NCI-H1092 treated with DMSO at 0.1 percent for 48 hours (cell line): ENCODE results near the gene GALNT12.

ENCODE experiments used
- DNase-seq: peaks from one replicate; lab custom pipeline; 2025; lab: John Stamatoyannopoulos, UW

GALNT12 gene

DNA sequence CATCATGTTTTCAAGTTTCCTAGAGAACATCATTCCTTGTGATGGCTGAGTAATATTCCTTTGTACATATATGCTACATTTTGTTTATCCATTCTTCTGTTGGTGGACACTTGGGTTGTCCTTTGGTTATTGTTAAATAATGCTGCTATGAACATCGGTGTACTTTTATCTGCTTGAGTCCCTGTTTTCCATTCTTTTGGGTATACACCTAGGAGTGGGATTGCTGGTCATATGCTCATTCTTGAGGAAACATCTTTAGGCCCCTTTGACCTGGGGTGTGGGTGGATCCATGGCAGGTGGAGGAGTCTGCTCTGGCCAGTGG, 25.3 kb downstream of the GALNT12 start:
- DNase-seq, result no peak

DNA sequence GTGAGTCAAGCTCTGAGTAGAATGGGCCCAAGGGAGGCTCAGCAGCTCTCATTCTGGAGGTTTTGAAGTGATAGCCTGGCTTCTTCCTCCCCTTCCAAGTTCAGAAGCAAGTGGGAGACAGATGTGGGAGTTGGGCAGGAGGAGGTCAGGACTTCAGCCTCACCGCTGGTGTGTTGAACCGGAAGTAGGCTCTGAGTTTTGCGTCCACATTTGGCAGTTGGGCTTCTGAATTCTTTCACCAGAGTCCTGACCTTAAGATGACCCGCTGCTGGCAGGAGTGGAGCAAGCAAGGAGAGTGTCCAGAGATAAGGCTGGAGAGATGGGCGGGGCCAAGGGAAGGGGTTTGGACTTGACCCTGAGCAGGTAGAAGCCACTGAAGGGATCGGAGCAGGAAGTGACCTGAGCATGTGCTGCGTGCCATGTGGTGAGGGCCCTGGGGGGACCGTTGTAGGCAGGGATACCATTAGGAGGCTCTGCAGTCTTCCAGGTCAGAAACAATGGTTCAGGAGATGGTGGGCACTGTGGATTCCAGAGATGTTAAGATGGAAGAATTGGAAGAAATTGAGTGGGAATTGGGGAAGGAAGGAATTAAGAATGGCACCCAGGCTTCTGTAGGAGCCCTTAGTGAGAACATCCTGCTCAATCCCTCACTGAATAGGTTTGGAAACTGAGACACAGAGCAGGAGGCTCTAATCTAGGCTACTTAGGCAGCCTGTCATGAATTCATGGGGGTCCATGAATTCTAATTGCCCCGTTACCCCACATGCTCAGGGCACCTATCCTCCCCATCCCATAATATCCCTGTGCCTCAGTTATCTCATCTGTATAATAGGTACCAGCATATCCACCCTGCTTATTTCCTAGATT, 25.9 kb downstream of the GALNT12 start:
- DNase-seq, result no peak

DNA sequence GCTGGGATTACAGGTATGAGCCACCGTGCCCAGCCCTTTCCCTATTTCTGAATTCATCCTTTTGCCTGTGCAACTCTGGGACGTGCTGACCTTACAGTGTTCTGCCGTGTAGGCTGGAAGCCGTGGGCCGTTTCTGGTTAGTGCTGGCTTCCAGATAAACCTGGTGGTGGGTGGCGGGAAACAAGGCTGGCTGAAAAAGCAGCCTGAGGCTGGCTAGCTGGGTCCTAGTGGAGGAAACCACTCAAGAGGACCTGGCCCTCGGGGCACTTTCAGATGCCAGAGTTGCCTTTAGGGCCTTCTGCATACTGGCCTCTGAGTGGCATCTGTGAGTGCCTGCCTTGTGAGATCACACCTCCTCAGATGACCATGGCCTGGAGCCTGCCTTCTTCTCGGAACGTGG, 26.9 kb downstream of the GALNT12 start:
- DNase-seq, result no peak

DNA sequence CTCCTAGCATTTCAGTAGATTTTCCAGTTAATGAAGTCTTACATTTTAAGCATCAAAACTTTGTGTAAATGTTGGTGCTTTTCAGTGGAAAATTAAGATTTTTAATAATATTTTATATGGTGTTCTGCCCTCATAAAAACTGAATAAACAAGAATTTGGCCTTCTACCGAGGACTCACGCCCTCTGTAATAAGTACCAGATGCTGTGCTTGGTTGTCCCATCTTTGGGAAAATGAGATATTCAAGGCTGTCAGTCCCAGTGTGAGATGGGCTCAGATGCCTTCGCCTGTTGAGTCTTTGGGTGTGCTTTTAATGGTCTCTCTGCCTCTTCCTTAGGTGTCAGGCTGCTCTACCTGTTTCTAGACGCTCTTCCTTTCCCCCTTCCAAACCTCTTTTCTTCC, 28.7 kb downstream of the GALNT12 start:
- no peak for DNase-seq

DNA sequence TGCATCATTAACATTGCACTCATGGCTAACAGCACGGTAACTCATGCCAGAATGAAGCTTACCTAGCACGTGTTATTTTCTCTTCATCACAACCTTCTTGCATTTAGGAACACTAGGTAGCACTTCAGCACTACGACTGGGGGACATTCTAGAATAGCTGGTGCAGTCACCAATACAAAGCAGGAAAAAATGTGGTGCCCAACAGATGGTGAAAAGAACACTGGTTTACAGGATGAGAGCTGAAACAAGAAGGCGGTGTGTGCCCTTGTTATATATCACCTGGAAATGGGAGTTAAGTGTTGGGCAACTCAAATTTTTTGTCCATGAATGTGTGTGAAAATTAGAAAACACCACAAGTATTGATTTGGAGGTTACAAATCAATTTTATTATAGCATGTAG, 30.0 kb downstream of the GALNT12 start:
- DNase-seq, result no peak

DNA sequence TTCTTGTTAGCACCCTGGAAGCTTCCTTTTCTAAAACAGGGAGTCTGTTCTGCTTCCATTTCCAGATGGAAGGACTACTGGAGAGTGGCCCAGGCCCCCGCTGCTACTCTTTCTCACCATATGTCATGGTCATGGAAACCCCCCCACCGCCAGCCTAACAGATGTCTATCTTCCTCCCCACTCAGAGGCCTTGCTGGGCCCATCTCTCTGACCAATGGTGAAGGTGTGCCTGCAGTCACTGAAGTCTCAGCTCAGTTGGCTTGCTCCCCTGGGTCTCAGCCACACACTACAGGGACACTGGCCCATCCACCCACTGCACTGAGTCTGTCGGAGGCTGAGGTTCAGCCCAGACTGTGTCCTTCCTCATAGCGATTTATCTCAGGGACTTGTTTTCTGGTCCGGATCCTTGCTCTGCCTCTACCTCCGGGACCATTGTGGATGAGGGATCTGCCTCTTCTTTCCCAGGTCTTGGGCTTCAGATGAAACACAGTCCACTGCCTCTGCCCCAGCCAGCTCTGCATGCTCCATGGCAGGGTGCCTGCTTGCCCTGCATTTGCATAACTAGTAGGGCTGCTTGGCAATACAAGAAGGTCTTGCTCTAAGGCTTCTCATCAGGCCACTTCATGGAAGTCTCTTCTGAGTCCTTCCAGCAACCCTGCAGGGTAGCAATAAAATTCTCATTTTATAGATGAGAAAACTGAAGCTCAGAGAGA, 30.8 kb downstream of the GALNT12 start:
- DNase-seq, result no peak

DNA sequence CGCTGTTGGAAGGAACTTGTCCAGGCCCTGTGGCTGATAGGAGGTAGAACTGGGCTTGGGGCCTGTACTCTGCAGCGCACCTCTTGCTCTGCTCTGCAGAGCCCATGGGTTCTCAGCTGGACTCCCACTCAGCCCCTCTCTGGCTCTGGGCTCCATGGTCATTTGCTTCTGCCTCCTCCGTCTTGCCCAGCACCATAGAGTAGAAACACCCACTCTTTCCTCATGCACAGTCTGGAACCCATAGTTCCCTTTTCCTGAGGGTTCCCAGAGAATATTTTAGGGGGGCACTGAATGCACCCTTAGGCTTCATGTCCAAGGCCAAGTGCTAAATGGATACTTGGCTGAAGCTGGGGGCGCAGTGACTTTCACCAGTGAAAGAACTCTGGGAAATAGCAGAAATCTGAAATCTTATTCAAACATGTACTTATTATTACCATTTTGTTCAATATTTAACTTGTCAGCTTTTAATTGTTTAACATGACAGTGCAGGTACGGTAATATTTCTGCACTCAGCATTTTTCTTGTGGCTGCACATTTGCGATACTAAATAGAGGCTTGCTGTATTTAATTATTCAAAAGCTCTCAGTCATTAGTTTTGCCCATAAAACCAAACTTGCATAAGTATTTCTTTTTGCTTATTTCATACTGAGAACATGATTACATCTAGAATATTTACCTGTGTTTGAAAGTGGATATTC, 31.5 kb downstream of the GALNT12 start:
- DNase-seq, result no peak

DNA sequence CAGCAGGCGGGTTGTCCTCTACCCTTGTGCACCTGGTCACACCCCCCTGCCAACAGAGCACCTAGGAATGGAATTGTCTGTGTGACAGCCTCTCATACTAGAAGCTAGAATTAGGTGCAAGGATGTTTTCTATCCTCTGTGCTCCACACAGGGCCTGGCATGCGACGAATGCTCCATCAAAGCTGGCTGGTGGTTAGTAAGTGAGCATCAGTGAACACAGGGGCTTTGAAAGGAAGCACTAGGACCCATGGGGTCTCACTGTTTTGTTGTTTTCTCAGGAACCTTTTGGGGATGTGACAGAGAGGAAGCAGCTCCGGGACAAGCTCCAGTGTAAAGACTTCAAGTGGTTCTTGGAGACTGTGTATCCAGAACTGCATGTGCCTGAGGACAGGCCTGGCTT, 32.3 kb downstream of the GALNT12 start:
- DNase-seq, result no peak

DNA sequence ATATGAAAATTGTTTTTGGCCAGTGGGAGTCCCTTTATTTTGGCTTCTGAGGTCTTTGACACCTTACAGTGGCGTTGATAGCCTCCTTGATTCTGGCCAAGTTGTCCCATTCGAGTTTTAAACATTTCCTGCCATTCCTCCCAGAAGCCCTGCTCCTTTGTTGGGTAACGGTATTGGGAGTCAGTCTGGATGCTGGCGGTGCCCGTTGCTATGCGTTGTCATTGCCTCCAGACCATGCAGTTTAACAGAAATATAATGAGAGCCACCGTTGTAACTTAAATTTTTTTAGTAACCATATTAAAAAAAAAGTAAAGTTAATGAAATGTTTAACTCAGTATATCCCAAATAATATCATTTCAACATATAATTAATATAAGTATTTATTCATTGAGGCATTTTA, 35.0 kb downstream of the GALNT12 start:
- no peak for DNase-seq

DNA sequence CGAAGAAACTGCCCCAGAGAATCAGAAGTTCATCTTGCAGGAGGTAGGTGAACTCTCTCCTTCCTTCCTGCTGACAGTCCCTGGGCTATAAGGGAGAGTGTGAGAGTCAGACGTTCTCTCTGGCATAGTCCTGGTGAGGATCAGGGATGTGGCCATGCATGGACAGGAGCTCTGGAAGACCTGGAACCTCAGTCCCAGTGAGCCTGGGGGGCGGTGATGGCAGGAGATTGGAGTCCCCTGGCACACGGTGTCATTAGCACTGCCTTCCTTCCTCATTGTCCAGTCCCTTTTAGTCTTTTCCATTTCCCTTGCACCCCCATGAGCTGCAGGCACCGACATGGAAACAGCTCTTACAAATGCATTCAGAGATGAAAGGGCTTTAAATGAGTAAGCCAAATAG, 38.6 kb downstream of the GALNT12 start:
- DNase-seq, result no peak

DNA sequence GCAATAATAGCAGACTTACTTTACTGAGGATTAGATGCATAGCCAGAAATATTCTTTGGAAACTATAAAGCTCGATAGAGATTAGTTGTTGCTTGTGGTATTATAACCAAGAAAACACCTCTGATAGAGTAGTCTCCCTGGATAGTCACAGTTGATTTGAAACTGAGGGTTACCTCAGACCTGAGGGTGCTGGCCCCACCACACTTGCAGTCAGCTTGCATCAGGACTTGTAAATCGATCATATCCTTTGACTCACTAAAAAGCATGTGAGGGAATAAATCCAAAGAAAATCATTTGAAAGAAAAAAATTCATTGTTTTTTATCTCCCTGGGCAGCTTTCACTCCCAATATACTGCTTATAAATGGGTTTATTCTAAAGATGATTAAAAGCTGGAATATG, 39.4 kb downstream of the GALNT12 start:
- no peak for DNase-seq

DNA sequence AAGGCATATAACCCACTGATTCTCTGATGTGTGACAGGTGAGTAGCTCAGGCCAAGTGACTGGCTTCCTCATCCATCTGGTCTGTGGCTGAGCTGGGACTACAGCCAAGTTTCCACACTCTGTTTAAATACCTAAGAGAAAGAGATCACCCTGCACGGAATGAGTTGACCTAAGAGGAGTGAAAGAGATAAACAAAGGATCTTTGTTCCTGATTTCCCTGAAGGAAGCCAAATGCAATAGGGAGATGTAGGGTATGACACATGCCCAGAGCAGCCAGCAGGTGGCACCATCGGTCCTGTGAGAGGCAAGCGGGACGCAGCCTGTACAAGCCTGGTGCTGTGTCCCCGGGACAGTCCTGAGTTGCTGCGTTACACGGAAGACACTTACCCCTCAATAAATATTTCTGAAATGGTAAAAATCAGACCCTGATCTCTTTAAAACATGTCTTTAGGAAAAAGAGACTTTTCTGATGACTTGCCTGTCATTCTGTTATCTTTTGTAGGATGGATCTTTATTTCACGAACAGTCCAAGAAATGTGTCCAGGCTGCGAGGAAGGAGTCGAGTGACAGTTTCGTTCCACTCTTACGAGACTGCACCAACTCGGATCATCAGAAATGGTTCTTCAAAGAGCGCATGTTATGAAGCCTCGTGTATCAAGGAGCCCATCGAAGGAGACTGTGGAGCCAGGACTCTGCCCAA, 41.1 kb downstream of the GALNT12 start:
- DNase-seq, result peak; percentile 65

DNA sequence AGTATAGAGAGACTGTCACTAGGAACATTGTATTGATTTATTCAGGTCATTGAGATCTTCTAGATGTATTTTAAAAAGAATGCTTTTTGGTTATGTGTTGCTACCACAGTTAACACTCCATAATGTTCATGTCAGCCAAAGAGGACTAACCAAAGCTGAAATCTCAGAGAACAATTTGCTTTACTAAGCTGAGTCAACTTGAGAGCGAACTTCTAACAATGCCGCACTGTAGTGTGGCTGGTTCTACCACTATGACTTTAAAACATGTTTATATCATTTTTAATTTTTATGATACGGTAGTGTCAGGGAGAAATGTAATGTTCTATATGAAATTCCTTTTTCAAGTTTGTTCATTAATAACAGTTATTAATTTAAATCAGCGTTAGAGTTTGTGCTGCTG, 42.1 kb downstream of the GALNT12 start:
- no peak for DNase-seq

DNA sequence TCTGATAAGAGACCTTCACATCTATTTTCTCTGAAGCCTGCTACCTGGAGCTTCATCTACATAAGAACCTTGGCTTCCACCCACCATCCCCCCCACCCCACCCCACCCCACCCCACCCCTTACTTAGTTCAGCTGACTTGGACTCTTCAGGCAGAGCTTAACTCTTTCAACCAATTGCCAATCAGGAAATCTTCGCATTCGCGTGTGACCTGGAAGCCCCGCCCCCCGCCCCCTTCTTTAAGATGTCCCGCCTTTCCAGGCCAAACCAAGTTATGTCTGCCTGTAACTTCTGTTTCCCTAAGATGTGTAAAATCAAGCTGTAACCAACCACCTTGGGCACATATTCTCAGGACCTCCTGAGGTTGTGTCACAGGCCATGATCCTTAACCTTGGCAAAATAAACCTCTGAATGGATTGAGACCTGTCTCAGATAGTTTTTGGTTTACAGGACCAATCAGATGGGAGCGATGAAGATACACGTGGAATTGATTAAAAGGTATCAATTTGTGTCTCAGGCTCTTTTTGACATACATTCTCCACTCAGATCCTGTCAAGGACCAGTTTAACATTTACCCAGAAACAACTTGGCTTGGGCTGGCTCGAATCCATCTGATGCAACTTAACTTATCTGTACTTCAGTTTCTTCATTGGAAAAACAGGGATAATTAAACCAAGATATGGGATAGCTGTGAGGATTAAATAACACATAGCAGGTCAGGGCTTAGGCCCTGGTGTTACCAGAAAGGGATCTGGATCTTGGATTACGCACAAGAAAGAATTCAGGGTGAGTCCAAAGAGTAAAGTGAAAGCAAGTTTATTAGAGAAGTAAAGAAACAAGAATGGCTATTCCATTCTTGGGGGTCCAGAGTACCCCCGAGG, 43.6 kb downstream of the GALNT12 start:
- DNase-seq, result no peak

DNA sequence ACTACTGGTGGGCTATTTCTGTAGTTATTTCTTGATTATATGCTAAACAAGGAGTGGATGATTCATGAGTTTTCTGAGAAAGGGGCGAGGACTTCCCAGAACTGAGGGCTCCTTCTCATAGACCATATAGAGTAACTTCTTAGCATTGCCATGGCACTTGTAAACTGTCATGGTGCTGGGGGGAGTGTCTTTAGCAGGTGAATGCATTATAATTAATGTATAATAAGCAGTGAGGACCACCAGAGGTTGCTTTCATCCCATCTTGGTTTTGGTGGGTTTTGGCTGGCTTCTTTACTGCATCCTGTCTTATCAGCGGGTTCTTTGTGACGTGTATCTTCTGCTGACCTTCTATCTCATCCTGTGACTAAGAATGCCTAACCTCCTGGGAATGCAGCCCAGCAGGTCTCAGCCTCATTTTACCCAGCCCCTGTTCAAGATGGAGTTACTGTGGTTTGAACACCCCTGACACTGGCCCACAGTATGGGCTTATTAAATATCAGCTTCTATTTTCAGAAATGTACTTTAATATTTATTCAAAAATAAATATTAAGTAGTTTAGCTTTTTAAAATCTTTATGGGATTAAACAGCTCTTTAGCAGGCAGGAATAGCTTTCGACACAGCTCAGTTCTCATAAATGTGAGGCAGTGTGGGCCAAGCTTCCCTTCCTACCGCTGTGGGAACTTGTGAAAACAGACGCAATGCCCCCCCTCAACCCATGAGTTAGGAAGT, 44.4 kb downstream of the GALNT12 start:
- no peak for DNase-seq

DNA sequence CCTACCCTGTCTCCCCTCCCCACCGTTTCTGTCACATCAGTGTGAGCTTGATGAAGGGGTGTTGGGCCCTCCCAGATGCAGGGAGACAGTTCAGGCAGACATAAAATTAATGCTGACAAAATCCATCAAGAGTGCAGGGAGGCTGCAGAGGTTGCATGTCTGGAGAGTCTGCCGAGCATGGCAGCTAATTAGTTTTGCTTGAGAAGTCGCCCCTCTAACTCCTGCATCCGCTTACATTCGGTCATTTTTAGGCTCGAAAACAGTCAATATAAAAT, 44.9 kb downstream of the GALNT12 start:
- no peak for DNase-seq

DNA sequence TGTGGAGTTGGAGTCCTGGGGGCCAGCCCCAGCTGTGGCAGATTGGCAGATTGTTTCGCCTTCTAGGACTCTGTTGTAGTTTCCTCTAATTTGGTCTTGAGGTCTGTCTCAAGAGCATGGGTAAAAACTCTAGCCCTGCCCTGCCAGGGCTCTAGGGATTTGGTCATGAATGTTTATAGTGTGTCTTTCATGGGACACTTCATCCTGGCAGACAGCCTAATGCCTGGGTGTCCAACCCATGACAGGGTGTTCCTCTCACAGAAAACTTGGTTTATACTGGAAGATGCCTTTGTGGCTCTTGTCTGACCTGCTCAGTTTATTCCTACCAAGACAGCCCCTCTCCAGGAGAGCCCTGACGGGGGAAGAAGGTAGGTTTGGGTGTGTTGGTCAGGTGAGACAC, 45.5 kb downstream of the GALNT12 start:
- no peak for DNase-seq

DNA sequence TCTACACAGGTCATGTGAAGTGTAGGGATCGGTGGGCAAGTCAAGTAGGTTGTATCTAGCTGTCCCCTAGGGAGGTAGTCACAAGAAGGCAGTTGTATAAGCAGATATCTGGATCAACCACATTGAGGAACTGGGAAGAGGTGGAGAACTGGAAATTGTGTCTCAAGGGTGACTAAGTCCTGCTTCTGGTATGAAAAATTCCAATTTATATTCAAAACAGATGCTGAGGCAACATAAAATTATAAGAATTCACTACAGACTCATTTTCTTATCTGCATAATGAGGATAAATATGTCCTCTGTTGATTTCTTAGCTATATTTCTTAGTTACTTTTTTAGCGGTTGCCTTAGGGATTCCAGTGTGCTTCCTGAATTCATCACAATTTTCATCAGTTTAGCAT, 46.8 kb downstream of the GALNT12 start:
- DNase-seq, result no peak

DNA sequence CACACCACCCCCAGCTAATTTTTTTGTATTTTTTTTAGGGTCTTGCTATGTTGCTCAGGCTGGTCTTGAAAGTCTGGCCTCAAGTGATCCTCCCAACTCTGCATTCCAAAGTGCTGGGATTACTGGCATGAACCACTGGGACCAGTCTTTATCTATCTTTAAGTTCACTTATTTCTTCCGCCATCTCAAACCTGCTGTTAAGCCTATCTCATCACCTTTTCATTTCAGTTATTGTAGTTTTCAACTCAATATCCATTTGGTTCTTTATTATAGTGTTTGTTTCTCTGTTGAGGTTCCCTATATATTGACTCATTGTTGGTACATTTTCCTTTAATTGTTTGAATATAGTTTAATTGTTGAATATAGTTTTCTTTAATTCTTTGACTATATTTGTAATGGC, 48.1 kb downstream of the GALNT12 start:
- no peak for DNase-seq

DNA sequence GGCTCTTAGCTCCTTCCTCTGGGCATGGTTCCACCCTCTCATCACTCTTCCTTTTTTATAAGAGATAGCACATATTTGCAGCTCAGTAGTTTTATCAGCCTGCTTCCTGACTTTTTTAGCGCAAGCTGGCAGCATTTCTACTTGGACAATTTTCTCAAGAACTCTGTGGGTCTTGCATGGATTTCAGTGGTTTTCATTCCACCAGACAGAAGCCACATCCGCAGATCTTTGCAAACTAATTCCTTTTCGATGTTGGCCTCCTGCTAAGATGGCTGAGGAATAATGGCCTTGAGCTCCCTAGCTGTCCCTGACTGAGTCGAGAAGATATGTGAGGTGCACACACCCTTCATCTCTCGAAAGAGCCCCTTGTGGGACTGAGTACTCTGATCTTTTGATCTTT, 49.5 kb downstream of the GALNT12 start:
- DNase-seq, result no peak

DNA sequence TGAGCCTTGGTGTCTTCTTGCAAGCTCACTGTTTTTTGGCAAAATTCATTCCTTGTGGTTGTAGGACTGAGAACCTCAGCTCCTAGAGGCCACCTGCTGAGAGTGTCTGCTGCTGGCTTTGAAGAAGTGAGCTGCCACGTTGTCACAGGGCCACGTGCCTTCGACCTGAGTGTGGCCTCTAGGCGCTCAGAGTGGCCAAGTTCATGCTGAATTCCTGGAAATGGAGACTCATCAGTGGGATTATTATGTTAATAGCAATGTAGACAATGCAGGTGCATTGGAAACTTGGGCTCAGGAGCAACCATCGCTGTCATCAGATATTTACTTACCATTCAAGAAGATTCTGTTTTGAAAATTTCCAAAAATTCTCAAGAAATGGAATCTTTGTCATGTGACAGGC, 52.5 kb downstream of the GALNT12 start:
- DNase-seq, result no peak
